Stimulated activated naive CD4-positive, alpha-beta T cell treated with Interleukin-2 at 50 U/mL for 16 hours (primary cell): ENCODE data around the gene USP46.

Experiments
- DNase-seq: peaks from one replicate; lab custom pipeline; 2025; lab: John Stamatoyannopoulos, UW

The USP46 gene

GRCh38 chr4:52655506-52655905 is 3.6 kb downstream of the USP46 start:
- DNase-seq, result no peak

DNA sequence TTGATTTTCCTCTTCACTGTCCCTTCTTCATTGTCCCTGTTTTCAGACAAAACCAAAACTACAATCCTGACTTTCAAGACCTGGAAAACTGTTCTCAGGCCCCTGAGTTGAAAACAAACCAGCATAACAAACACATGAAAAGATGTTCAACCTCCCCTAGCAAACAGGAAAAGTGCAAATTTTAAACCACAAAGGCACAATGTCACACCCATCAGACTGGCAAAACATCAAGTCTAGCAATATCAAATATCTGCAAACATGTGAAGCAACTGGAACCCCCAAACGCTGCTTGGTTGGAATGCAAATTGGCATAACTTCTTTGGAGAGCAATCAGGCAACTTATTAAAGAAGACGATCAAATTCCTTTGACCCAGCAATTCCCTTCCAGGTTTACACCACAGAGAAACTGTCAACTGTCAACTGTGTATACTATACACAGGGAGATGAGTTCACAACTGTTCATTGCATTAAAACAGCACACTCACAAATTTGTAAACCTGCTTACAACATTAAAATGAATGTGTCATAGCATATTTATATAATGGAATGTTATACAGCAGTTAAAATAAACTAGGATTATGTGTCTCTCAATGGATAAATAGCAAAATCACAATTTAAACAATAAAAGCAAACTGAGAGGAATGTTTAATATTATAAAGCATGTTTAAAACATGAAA is 7.0 kb downstream of the USP46 start:
- no peak for DNase-seq

- DNase-seq, result no peak
Measured at GRCh38 chr4:52648836-52649235, 10.3 kb downstream of the USP46 start.

DNA sequence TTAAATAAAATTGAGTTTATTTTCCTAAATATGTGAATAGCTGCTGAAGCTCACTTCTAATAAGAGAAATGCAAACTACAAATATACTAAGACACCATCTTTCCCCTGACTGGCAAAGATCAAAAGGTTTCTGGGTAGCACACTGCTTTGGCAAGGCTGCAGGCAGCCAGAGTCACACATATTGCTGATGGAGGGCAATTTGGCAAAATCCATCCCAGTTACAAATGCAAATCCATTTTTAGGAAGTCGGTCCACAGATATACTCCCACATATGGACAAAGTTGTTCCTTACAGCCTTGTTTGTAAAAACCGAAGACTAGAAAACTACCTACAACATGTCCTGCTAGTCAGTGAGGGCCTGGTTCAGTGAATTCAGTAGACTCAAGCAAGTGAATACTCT is 12.4 kb downstream of the USP46 start:
- DNase-seq, result no peak

- DNase-seq, result no peak
Measured at GRCh38 chr4:52646096-52646495, 13.0 kb downstream of the USP46 start.

- no peak for DNase-seq
Measured at GRCh38 chr4:52645300-52645699, 13.8 kb downstream of the USP46 start.

- DNase-seq, result no peak
Measured at GRCh38 chr4:52643785-52644244, 15.3 kb downstream of the USP46 start.

DNA sequence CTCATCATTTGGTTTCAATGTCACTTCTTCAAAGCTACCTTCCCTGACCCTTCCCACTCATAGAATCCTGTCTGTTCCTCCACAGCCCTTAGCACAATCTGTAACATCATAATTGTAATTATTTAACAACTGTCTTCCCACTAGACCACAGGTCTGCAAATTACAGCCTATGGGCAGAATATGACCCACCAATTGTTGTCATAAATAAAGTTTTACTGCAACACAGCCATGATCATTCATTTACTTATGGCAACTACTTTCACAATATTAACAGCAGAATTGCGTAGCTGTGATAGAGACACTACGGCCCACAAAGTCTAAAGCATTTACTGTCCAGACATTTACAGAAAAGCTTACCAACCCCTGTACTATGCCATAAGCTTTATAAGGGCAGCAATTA is 15.9 kb downstream of the USP46 start:
- no peak for DNase-seq

GRCh38 chr4:52641854-52642563 is 17.1 kb downstream of the USP46 start:
- DNase-seq, result no peak

GRCh38 chr4:52640808-52641565 is 18.1 kb downstream of the USP46 start:
- no peak for DNase-seq

DNA sequence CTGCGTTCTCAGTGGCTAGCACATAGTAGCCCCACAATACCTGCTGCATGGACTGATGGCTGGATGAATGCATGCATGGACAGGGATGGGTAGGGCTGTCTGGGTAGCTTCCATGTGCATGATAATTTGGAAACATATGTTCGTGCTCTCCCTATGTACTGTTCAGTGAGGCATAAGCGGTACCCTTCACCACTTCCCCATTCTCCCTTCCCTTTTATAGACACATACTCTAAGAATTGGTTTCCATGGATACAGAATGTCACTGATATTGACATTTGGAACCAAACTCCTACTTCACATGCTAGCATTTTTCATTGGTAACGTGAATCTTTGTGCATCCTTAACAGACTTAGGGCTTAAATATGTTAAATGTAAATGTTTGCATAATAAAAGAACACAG is 20.4 kb downstream of the USP46 start:
- no peak for DNase-seq

DNA sequence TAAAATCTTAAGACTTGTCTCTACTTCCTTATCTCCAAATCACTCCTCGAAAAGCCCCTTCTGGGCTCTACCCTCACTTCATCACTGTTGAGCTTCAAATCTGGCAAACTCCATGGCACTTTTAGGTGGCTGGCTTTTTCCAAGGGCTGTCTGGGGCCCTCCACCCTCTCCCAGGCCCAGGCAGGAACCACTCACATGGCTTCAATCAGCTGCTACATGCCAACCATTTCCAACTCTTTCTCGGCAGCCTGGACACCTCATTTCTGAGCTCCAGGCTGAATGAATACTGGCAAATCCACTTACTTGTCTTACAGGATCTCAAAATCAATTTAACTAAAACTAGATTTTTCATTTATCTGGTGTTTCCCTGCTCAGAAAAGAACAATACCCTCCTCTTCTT is 22.0 kb downstream of the USP46 start:
- no peak for DNase-seq

GRCh38 chr4:52635560-52635959 is 23.5 kb downstream of the USP46 start:
- DNase-seq, result no peak

- DNase-seq, result no peak
Measured at GRCh38 chr4:52635130-52635529, 24.0 kb downstream of the USP46 start.

DNA sequence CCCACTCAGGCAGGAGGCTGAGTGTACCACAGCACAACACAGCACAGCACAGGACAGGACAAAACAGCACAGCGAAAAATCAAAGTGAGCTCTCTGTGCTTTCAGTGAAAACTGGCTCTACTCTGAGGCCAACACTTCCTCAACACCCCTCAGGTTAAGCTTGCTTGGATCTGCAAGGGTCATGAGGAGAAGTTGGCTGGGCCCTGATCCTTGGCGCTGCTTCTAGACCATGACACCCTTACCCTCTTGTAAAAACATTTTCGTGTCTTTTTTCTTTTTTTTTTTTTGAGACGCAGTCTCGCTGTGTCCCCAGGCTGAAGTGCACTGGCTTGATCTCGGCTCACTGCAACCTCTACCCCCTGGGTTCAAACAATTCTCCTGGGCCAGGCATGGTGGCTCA is 25.3 kb downstream of the USP46 start:
- DNase-seq, result no peak

- no peak for DNase-seq
Measured at GRCh38 chr4:52628974-52629373, 30.1 kb downstream of the USP46 start.

- no peak for DNase-seq
Measured at GRCh38 chr4:52628543-52628942, 30.6 kb downstream of the USP46 start.

- DNase-seq, result no peak
Measured at GRCh38 chr4:52627876-52628275, 31.2 kb downstream of the USP46 start.

GRCh38 chr4:52625216-52625615 is 33.9 kb downstream of the USP46 start:
- DNase-seq, result no peak

DNA sequence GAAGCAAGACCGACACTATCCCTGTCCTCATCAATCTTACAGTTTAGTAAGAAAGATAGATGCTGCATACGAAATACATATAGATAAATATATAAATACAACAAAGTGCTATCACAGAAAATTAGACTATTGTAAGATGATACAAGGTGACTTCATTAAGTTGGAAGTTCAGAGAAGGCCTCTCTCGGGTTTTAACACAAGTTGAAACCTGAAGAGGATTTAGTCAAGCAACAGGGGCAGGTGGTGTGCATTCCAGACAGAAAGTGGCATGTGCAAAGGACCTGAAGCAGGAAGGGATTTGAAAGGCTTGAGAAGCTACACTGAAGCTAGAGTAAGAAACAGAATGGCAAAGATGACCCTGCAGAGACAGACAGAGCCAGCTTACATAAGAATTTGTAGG is 36.5 kb downstream of the USP46 start:
- no peak for DNase-seq

- DNase-seq, result no peak
Measured at GRCh38 chr4:52621567-52621966, 37.5 kb downstream of the USP46 start.

GRCh38 chr4:52619591-52619931 is 39.5 kb downstream of the USP46 start:
- DNase-seq, result no peak
